ENCODE results near the gene STT3B.

DNA sequence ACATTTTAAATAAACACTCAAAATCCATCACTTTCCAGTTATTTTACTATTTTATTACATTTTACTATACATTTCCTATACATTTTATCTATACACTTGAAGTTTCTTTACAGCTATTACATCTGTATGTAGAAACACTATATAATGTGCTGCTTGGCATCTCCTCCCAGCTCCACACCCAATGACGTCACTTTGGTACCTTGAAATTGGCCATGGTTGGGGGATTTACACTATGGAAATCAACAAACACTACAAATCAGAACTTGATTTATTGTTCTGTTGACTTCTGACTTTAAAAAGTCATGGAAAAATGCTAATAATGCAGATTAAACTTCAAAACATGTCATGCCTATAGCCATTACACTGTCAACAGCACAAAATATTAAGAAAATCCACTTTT is 48.9 kb upstream of the STT3B start:
- TF ChIP-seq, protein P1, sequence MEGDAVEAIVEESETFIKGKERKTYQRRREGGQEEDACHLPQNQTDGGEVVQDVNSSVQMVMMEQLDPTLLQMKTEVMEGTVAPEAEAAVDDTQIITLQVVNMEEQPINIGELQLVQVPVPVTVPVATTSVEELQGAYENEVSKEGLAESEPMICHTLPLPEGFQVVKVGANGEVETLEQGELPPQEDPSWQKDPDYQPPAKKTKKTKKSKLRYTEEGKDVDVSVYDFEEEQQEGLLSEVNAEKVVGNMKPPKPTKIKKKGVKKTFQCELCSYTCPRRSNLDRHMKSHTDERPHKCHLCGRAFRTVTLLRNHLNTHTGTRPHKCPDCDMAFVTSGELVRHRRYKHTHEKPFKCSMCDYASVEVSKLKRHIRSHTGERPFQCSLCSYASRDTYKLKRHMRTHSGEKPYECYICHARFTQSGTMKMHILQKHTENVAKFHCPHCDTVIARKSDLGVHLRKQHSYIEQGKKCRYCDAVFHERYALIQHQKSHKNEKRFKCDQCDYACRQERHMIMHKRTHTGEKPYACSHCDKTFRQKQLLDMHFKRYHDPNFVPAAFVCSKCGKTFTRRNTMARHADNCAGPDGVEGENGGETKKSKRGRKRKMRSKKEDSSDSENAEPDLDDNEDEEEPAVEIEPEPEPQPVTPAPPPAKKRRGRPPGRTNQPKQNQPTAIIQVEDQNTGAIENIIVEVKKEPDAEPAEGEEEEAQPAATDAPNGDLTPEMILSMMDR (optimal IDR thresholded peaks at IDR 0.05 in 1 of 3, IDR thresholded peaks at IDR 0.05 in 1 of 3, conservative IDR thresholded peaks at IDR 0.05 in 1 of 3; ENCODE audit: extremely low read depth in 1 of 3, insufficient read depth in 2 of 3, low read length in 3 of 3) = no peak
- TF ChIP-seq EZH2 (IDR thresholded peaks at IDR 0.05; ENCODE audit: low read length) = no peak

Measured in keratinocyte (primary cell).